ENCODE results near the gene MSI2. TPM values are rescaled to one million over a fixed set of nuclear protein-coding genes. Genes with fewer than 3 reads are reported as not detected.
A peak's percentile ranks its signal among the peaks of the same experiment; 100 is the strongest.

MSI2 gene
- total and polyA plus RNA-seq, 12 donors = 25.5 to 135 (median 121) TPM

DNA sequence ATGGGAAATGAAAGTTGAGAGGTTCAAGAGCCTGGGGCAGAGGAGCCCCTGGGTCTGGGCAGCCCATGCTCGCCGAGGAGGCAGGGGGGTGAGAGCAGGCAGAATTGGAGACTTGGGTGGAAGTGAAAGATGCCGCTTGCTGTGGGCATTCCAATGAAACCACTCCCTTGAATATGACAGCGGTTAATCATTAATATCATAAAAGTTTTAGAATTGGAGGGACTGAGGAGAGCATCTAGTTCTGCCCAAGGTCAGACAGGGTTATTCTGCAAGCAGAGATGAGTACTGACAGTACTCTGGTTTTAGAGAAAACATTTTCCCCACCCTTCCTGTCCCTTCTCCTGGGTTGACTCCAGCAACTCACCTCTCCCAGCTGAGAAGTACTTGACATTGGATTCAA is 180.2 kb downstream of the MSI2 start:
- H3K4me1 ChIP-seq = peaks cover 11 to 50% (median 26%) of the 10 kb centered on the region in 9 donors
- H3K36me3 ChIP-seq = no peaks in the 10 kb centered on the region
- no peaks in the 10 kb centered on the region for H3K27me3 ChIP-seq
- no peaks in the 10 kb centered on the region for H3K9me3 ChIP-seq
- ATAC-seq = no peak
- TF ChIP-seq, protein P1, sequence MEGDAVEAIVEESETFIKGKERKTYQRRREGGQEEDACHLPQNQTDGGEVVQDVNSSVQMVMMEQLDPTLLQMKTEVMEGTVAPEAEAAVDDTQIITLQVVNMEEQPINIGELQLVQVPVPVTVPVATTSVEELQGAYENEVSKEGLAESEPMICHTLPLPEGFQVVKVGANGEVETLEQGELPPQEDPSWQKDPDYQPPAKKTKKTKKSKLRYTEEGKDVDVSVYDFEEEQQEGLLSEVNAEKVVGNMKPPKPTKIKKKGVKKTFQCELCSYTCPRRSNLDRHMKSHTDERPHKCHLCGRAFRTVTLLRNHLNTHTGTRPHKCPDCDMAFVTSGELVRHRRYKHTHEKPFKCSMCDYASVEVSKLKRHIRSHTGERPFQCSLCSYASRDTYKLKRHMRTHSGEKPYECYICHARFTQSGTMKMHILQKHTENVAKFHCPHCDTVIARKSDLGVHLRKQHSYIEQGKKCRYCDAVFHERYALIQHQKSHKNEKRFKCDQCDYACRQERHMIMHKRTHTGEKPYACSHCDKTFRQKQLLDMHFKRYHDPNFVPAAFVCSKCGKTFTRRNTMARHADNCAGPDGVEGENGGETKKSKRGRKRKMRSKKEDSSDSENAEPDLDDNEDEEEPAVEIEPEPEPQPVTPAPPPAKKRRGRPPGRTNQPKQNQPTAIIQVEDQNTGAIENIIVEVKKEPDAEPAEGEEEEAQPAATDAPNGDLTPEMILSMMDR (IDR thresholded peaks at IDR 0.05) = no peak
- no peak overlapping the region for H3K27ac ChIP-seq
- no peak for DNase-seq
- H3K4me3 ChIP-seq = no peak overlapping the region
- intact Hi-C loops (cut with DNase I) = loop anchor here in 2 of 10 donors (10.0 kb wide), 2 partner anchors 172 to 182 kb away; partner anchors contain the start of gene MSI2 (in 1 of the 2)
- WGBS, 2 donors = 82 to 88% methylated on average over 4 of the region's 4 CpGs

DNA sequence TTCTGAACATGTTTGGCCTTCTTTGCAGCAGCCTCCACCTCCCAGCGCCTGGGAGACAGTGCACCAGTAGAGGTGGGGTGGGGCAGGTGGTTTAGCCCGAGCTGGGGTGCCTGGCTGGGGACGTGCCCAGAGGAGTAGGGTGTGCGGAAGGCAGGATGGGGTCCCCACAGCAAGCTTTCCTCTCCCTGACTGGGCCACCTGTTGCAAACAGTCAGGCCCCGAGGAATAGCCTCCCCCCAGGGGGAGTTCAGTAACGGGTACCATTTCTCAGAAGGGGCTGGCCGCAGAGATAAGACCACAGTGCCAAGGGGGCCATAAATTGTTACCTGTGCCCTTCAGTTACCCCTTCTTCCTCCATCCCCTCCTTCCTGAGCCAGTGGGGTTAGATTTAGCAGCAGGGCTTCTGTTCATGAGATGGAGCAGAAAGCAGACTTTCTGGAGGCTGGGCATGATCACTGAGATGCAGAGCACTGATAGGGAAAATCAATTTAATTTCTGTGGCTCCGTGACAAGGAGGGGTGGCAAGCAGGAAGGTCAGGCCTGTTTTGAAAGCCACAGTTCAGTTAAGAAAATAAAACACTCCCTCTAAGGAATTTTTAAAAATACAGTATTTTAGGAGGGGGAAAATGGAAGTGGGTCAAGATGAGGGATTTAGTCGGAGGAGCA is 181.9 kb downstream of the MSI2 start:
- Histone ChIP-seq H3K27me3 (no peaks in the 10 kb centered on the region), H3K27ac (no peak overlapping the region), H3K9me3 (no peaks in the 10 kb centered on the region), H3K4me3 (no peak overlapping the region), H3K4me1 (peaks cover 18 to 66% (median 40%) of the 10 kb centered on the region in 9 donors), H3K36me3 (no peaks in the 10 kb centered on the region)
- 89 to 93% methylated on average over 9 of the region's 9 CpGs for WGBS, 2 donors
- TF ChIP-seq, protein P1 (IDR thresholded peaks at IDR 0.05) = no peak
- intact Hi-C loops (cut with DNase I) = loop anchor here in 3 of 10 donors (2.0 to 10.0 kb wide), 3 partner anchors 77 to 183 kb away; partner anchors contain the start of gene MSI2 (in 1 of the 3)
- DNase-seq = no peak
- no peak for ATAC-seq

DNA sequence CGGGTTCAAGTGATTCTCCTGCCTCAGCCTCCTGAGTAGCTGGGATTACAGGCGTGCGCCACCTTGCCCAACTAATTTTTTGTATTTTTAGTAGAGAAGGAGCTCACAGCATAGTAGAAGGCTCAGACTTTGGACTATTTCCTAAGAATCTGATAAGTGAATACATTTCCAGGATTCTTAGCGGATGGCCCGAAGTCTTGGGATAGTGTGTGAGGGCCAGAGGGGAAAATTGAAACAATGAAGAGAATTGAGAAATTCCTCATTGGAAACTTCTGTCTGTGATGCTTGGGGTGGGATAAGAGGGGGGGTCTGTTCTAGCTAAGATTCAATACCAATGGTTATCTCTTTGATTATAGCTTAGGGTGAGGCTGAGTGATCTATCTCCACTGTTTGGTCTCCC is 183.3 kb downstream of the MSI2 start:
- Histone ChIP-seq H3K9me3 (no peaks in the 10 kb centered on the region), H3K27me3 (no peaks in the 10 kb centered on the region), H3K4me3 (no peak overlapping the region), H3K27ac (peak overlapping the region in 7 of 10 donors; percentile 34 to 77 (median 42)), H3K4me1 (peaks cover 21 to 81% (median 52%) of the 10 kb centered on the region in 9 donors), H3K36me3 (no peaks in the 10 kb centered on the region)
- TF ChIP-seq, protein P1 (IDR thresholded peaks at IDR 0.05) = no peak
- no peak for ATAC-seq
- DNase-seq = no peak
- intact Hi-C loops (cut with DNase I) = loop anchor here in 7 of 10 donors (2.0 to 10.0 kb wide), 8 partner anchors 79 to 235 kb away; partner anchors contain the start of gene MSI2 (in 2 of the 7)
- 91% methylated on average over 5 of the region's 5 CpGs for WGBS, 2 donors

DNA sequence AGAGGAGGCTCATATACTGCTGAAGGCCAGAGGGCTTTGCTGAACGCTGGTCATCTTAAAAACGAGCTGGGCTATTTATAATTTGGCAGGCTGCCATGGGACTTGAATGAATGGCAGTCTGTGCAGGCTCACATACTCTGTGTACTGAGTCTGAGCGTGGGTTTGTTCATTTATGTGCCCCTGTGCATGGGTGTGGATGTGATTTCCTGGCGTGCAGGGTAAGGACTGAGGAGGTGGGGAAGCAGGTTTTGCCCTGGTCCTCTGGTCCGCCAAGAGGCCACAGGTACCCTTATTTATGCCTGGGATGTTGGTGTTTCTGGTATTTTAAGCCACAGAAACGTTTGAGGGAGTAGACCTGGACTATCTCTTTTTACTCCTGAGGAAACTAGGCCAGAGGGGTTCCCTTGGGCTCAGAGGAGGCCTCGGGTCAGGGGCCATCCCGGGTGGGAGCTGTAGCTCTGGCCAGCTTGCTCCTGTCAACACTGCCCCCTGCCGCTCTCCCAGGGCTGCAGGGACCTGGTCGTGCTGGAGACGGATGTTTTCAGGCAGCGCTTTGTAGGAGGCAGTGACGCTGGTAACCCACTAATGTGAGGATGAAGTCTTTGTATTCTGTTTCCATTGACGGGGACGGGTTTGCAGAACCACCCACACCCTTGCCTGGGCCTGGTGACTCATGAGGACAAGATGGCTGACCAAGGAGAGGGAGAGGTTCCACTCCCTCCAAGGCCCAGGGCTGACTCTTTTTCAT is 184.4 kb downstream of the MSI2 start:
- ATAC-seq = peak; percentile 78 to 89 (median 84)
- TF ChIP-seq, protein P1 (IDR thresholded peaks at IDR 0.05) = peak in 8 of 9 donors; percentile 30 to 79 (median 64)
- intact Hi-C loops (cut with DNase I) = loop anchor here in 6 of 10 donors (5.0 to 10.0 kb wide), 5 partner anchors 183 to 234 kb away; partner anchors contain the start of gene MSI2 (in 1 of the 6)
- WGBS, 2 donors = 11 to 15% methylated on average over 15 of the region's 15 CpGs
- H3K36me3 ChIP-seq = no peaks in the 10 kb centered on the region
- peak overlapping the region; percentile 42 to 83 (median 67) for H3K27ac ChIP-seq
- peak; percentile 72 to 88 for DNase-seq
- H3K4me3 ChIP-seq = no peak overlapping the region
- peaks cover 23 to 90% (median 61%) of the 10 kb centered on the region in 9 donors for H3K4me1 ChIP-seq
- H3K9me3 ChIP-seq = no peaks in the 10 kb centered on the region
- H3K27me3 ChIP-seq = no peaks in the 10 kb centered on the region
